T-helper 1 cell (primary cell): Measurements from ENCODE around the gene SIRPD.

Source experiments
- DNase-seq, 5 donors: peaks; one replicate each; pipeline ENCODE4 v3.0.0-alpha.2; 2012 to 2020

Gene SIRPD

DNA sequence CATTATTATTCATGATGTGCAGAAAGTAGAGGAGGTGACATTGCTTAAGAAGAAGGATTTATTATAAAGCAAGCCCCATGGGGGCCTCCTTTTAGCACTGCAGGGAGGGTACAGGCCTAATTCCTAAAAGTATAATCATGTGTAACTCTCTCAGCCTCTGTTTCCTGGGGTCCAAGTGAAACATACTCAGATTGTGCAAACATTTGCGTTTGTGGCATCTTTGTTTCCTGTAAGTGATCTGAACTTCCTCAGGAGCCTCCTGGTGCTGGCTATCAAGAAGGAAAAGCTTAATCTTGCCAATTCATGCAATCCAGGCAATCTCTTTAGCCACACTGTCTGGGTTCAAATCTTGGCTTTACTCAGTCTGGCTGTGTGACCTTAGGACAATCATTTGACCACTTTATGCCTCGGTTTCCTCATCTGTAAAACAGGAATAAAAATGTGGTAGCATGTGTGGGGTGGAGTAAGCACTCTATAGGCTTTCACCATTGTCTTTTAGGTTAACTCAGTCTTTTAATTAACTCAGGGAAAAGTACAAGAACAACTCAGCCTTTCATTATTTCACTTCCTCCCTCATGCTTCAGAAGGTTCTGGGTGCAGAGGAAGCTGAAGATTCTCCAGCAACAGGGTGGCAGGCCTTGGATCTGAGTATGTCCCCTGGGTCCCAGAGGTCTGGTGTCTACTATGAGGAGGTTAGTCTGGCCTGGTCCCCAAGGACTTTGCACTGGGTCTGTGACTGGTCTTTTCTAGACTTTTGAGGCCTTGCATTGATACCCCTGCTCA is 65.5 kb downstream of the SIRPD start:
- no peak for DNase-seq

GRCh38 chr20:1491281-1491840 is 66.1 kb downstream of the SIRPD start, which contains the start of gene SIRPB2:
Gene SIRPB2 (minus strand): TSS chr20:1491420. CDS start chr20:1491359, 61 bp downstream.
- DNase-seq = no peak

- DNase-seq = no peak
These were observed 66.8 kb downstream of the SIRPD start for GRCh38 chr20:1490643-1491195.

DNA sequence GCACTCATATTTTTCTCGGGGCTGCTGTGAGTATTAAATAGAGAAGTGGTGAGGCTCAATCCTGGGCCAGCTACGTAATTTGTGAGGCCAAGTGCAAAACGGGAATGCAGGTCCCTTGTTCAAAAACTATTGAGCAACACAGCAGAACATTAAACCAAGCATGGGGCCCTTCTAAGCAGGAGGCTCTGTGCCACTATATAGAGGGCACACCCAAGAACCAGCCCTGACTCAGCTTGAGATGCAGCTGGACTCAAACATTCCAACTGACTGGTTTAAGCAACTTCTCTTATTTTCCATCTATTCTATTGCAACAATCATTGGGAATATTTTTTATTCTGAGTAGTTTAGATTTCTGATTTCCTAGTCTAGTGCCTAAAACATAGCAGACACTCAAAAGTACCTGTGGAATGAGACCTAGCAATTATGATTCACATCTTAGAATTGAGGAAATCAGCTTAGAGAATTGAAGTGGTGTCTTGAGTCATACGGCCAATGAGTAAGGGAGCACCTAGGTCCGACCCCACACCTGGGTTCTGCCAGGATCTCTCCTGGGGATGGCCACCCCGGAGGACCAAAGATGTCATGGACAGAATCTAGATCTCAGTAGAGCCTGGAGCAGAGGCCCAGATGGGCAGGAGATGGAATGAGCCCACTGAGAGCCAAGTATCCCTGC is 67.6 kb downstream of the SIRPD start:
- DNase-seq = no peak

DNA sequence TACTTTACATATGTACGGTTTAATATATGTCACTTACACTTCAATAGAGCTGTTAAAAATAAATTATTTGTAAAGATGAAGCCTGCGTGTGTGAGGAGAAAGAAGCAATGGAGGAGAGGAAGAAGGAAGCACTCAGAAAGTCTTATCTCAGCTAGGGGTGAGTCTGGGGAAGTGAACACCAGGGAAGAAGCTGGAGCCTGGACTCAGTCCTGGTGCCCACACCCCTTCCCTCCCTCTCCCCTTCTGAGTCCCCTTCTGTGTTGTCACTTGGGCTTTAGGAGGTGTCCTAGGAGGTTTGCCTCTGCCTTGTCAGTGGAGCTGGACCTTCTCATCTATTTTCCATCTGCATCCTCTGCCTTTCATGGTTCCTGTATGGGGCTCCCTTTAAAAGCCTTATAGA is 68.2 kb downstream of the SIRPD start:
- no peak for DNase-seq

DNA sequence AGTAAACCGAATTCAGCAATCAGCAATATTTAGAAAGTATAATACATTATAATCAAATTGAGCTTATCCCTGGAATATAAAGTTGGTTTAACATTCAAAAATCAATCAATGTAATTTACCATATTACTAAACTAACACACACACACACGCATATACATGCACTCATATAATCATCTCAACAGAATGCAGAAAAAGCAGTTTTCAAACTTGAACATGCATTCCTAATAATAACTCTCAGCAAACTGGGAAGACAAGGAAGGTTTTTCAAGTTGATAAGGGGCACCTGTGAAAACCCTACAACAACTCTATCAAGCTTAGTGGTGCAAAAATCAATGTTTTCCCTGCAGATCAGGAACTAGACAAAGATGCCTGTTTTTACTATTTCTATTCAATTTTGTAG is 70.9 kb downstream of the SIRPD start:
- DNase-seq = no peak

GRCh38 chr20:1484438-1485116 is 72.9 kb downstream of the SIRPD start:
- DNase-seq = no peak
